SU-DHL-6 (cell line): ENCODE results near the gene NMUR2.

Source experiments
- CTCF ChIP-seq: fragments of 200-600 bp; sonication (generic); IDR thresholded peaks from one replicate; pipeline ENCODE4 v1.5.1; 2017; ENCODE audit warnings: antibody characterized with exemption, mild to moderate bottlenecking, low read length, moderate library complexity; ENCODE audit not compliant: insufficient read depth, poor library complexity, severe bottlenecking
- EZH2phosphoT487 ChIP-seq: fragments of 200-600 bp; sonication (generic), shearing (Covaris generic); conservative IDR thresholded peaks from 2 replicates; pipeline ENCODE4 v1.6.1; 2018; ENCODE audit warnings: mild to moderate bottlenecking, antibody characterized with exemption, low read length, moderate library complexity, mixed read lengths

GRCh38 chr5:152422081-152422480 lies 17.0 kb upstream of the NMUR2 start:
- TF ChIP-seq CTCF = no peak
- TF ChIP-seq EZH2phosphoT487 = no peak
